Osteocyte (in vitro differentiated cells): ENCODE results near the gene EIF4G1. TPM values are rescaled to one million over a fixed set of nuclear protein-coding genes. Genes with fewer than 3 reads are reported as not detected.

Experiments
- DNase-seq: peaks from one replicate; pipeline ENCODE4 v3.0.0; 2021; ENCODE audit warnings: mixed read lengths; ENCODE audit not compliant: unreplicated experiment; ENCODE audit errors: extremely low spot score
- H3K27ac Mint-ChIP-seq: one replicate; pipeline ENCODE4 v1.8.0; 2021; ENCODE audit warnings: mild to moderate bottlenecking, mixed read lengths; ENCODE audit not compliant: unreplicated experiment
- H3K27me3 Mint-ChIP-seq: one replicate; pipeline ENCODE4 v1.8.0; 2021; ENCODE audit warnings: mixed read lengths; ENCODE audit not compliant: unreplicated experiment
- H3K36me3 Mint-ChIP-seq: one replicate; pipeline ENCODE4 v1.8.0; 2021; ENCODE audit warnings: mixed read lengths; ENCODE audit not compliant: unreplicated experiment
- H3K4me1 Mint-ChIP-seq: one replicate; pipeline ENCODE4 v1.8.0; 2021; ENCODE audit warnings: mixed read lengths; ENCODE audit not compliant: unreplicated experiment
- H3K4me3 Mint-ChIP-seq: one replicate; pipeline ENCODE4 v1.8.0; 2021; ENCODE audit warnings: mild to moderate bottlenecking, moderate library complexity, mixed read lengths; ENCODE audit not compliant: unreplicated experiment
- H3K9me3 Mint-ChIP-seq: one replicate; pipeline ENCODE4 v1.8.0; 2021; ENCODE audit warnings: mixed read lengths; ENCODE audit not compliant: unreplicated experiment
- total RNA-seq: library from RNA; stranded (reverse); gene quantifications from 2 replicates; pipeline ENCODE4 v1.2.1, GENCODE V29; 2021
- TF ChIP-seq, protein P1 (sequence below): fragments of 200-600 bp; sonication (generic); IDR thresholded peaks from 2 replicates; pipeline ENCODE4 v1.5.0; 2021; ENCODE audit warnings: antibody characterized with exemption, mild to moderate bottlenecking, moderate library complexity

The EIF4G1 gene
- total RNA-seq, 1 donor from 2014 or later, result 385 TPM

DNA sequence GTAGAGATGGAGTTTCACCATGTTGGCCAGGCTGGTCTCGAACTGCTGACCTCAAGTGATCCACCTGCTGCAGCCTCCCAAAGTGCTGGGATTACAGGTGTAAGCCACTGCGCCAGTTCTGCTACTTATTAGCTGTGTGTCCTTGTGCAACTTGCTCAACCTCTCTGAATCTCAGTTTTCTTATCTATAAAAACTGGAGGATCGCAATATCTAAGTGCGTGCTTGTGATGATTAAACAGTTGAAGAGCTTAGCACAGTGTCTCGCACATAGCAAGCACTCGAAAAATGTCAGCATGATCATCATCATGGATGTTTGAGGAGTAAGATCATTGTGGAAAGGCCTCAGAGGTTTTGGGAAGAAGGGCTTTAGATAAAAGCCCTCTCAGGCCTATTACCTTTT, 36.2 kb downstream of the EIF4G1 start:
- Mint-ChIP-seq H3K4me3 (no peak overlapping the region), H3K27ac (no peak overlapping the region), H3K4me1 (peaks cover 22% of the 10 kb centered on the region), H3K9me3 (no peaks in the 10 kb centered on the region), H3K36me3 (peaks cover 9% of the 10 kb centered on the region), H3K27me3 (no peaks in the 10 kb centered on the region)
- no peak for DNase-seq
- TF ChIP-seq, protein P1, sequence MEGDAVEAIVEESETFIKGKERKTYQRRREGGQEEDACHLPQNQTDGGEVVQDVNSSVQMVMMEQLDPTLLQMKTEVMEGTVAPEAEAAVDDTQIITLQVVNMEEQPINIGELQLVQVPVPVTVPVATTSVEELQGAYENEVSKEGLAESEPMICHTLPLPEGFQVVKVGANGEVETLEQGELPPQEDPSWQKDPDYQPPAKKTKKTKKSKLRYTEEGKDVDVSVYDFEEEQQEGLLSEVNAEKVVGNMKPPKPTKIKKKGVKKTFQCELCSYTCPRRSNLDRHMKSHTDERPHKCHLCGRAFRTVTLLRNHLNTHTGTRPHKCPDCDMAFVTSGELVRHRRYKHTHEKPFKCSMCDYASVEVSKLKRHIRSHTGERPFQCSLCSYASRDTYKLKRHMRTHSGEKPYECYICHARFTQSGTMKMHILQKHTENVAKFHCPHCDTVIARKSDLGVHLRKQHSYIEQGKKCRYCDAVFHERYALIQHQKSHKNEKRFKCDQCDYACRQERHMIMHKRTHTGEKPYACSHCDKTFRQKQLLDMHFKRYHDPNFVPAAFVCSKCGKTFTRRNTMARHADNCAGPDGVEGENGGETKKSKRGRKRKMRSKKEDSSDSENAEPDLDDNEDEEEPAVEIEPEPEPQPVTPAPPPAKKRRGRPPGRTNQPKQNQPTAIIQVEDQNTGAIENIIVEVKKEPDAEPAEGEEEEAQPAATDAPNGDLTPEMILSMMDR, result no peak

DNA sequence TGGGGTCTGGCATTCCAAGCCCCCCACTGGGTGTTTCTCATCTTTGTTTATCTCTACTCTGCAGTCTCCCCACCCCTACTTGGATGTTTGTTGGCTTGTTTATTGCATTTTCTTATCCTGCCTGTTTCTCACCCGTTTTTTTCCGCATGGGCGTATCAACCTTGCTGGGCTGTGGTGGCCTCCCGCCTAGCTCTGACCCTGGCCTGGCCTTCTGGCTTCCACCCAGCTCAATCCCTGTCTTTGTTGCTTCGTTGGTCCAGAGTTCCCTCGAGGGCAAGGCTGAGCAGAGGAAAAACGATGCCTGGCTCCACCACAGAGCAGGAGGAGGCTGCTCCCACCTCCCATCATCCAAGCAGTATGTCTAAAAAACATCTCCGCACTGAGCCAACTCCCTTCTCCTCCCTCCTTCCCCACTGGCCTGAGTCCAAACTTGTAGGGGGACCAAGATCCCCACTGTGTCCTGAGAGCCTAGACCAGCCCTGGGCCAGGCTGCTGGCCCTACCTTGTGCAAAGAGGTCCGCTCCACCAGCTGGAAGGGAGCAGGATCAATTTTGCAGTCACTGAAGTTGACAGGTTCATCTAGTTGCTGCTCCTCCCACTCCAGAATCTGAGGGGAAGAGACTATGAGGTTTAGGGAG, 37.2 kb downstream of the EIF4G1 start:
- Mint-ChIP-seq H3K9me3 (no peaks in the 10 kb centered on the region), H3K4me3 (peak overlapping the region; percentile 5), H3K27me3 (no peaks in the 10 kb centered on the region), H3K36me3 (peaks cover 6% of the 10 kb centered on the region), H3K4me1 (peaks cover 19% of the 10 kb centered on the region), H3K27ac (peak overlapping the region; percentile 4)
- DNase-seq, result no peak
- TF ChIP-seq, protein P1, result no peak

DNA sequence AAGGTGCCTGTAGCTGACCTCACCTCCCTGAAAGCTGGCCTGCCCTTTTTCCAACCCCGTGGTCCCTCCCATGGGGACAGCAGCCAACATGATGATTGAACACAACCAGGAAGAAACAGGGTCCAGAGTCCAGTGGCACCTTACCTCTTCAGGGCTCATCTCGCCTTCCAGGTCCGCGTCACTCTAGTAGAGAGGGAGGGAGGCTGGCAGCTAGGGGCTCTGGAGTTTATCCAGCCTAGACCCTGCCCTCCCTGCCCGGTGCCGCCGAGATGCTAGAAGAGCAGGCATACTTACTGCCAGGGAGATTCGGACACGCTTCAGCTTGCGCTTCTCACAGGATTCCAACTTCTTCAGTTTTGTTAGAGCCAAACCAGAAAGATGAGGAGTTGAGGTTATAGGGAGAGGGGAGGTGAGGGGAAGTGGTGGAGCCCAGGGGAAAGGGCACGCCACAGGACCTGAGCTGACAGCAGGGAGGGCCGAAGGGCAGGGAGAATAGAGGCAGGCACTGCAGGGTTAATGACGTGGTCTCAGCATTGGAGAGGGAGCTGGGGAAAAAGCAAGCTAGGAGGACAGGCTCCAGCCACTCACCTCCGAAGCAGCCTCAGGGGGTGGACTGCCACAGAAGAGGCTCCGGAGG, 37.9 kb downstream of the EIF4G1 start:
- Mint-ChIP-seq H3K9me3 (no peaks in the 10 kb centered on the region), H3K27me3 (no peaks in the 10 kb centered on the region), H3K4me3 (no peak overlapping the region), H3K27ac (no peak overlapping the region), H3K4me1 (peaks cover 19% of the 10 kb centered on the region), H3K36me3 (peaks cover 9% of the 10 kb centered on the region)
- TF ChIP-seq, protein P1, result no peak
- no peak for DNase-seq

DNA sequence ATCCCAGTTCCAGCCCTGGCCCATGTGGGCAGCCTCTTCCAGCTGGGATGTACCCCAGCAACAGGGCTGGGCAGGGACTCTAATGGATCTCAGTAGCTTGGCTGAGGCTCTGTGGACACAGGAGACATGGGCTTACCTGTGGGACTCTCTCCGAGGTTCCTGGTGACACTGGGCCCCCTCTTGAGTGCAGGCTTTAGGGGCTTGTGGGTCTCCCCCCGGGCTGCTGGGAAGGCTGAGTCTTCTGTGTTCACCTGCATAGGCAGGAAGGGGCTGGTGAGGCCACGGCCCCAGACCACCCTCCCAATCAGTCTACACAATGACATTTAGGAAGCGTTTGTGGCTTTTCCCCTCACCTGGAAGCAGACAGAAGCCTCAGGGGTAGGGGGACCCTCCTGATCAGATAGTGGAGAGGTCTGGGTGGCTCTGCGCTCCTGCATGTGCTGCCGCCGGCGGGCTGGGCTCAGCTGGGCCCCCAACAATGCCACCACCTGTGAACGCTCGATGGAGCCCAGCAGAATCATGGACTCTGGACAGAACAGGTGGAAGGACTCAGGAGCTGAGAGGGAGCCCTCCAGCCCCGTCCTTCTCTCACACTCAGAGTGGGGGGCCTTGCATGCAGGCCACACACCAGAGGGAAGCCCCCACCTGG, 38.6 kb downstream of the EIF4G1 start:
- H3K27ac Mint-ChIP-seq, result no peak overlapping the region
- no peak overlapping the region for H3K4me3 Mint-ChIP-seq
- H3K4me1 Mint-ChIP-seq, result peaks cover 13% of the 10 kb centered on the region
- no peaks in the 10 kb centered on the region for H3K27me3 Mint-ChIP-seq
- DNase-seq, result no peak
- H3K9me3 Mint-ChIP-seq, result no peaks in the 10 kb centered on the region
- TF ChIP-seq, protein P1, result no peak
- peaks cover 10% of the 10 kb centered on the region for H3K36me3 Mint-ChIP-seq

DNA sequence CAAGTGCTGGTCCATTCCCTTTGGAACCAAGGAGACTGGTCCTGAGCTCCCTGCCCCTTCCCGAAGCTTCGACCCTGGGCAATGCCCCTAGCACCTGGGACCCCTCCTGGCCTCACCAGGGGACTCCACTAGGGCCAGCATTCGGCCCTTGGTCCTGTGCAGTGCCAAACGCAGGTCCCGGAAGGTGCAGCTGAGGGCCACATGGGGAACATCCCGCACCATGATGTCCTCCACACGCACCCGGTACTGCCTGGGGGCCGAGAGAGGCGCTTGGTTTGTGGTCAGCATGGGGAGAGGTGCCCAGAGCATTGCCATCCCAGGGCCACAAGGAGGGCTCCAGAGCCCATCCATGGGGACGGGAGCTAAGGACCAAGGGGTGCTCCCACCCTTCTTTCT, 39.1 kb downstream of the EIF4G1 start:
- H3K4me3 Mint-ChIP-seq, result no peak overlapping the region
- peaks cover 13% of the 10 kb centered on the region for H3K36me3 Mint-ChIP-seq
- H3K9me3 Mint-ChIP-seq, result no peaks in the 10 kb centered on the region
- H3K27me3 Mint-ChIP-seq, result no peaks in the 10 kb centered on the region
- peaks cover 13% of the 10 kb centered on the region for H3K4me1 Mint-ChIP-seq
- no peak for DNase-seq
- H3K27ac Mint-ChIP-seq, result no peak overlapping the region
- TF ChIP-seq, protein P1, result no peak
